GDM1 (cell line): ENCODE results near the gene PIP4K2A.
A peak's percentile ranks its signal among the peaks of the same experiment; 100 is the strongest.
"Not testable (repeated sequence)": the region's sequence is repeated elsewhere in the genome, so short reads cannot be mapped to it uniquely, and the experiment has no call there.

Experiments used
- DNase-seq: peaks from one replicate; lab custom pipeline; 2025; lab: John Stamatoyannopoulos, UW

The PIP4K2A gene

GRCh38 chr10:22514414-22514758, 200.0 kb downstream of the PIP4K2A start:
- not testable (repeated sequence) for DNase-seq

- not testable (repeated sequence) for DNase-seq
Observed at GRCh38 chr10:22513483-22514413, 200.6 kb downstream of the PIP4K2A start.

GRCh38 chr10:22512015-22512414, 202.4 kb downstream of the PIP4K2A start:
- DNase-seq: not testable (repeated sequence)

GRCh38 chr10:22508214-22508613, 206.2 kb downstream of the PIP4K2A start:
- DNase-seq: not testable (repeated sequence)

- no peak for DNase-seq
Observed at GRCh38 chr10:22505911-22506685, 208.3 kb downstream of the PIP4K2A start.

GRCh38 chr10:22504766-22505165, 209.6 kb downstream of the PIP4K2A start:
- DNase-seq: no peak

GRCh38 chr10:22503315-22504088, 210.9 kb downstream of the PIP4K2A start:
- no peak for DNase-seq

- no peak for DNase-seq
Observed at GRCh38 chr10:22501863-22502262, 212.5 kb downstream of the PIP4K2A start.

- peak; percentile 22 for DNase-seq
Observed at GRCh38 chr10:22501413-22501812, 213.0 kb downstream of the PIP4K2A start.

- no peak for DNase-seq
Observed at GRCh38 chr10:22500656-22501340, 213.6 kb downstream of the PIP4K2A start.

GRCh38 chr10:22499973-22500372, 214.4 kb downstream of the PIP4K2A start:
- DNase-seq: not testable (repeated sequence)

- DNase-seq: no peak
Observed at GRCh38 chr10:22495396-22495795, 219.0 kb downstream of the PIP4K2A start.

- no peak for DNase-seq
Observed at GRCh38 chr10:22494007-22494406, 220.4 kb downstream of the PIP4K2A start.

GRCh38 chr10:22491931-22492615, 222.3 kb downstream of the PIP4K2A start:
- DNase-seq: peak; percentile 82

GRCh38 chr10:22491480-22491879, 222.9 kb downstream of the PIP4K2A start:
- DNase-seq: no peak

GRCh38 chr10:22489975-22490374, 224.4 kb downstream of the PIP4K2A start:
- no peak for DNase-seq

- peak; percentile 36 for DNase-seq
Observed at GRCh38 chr10:22489467-22489866, 224.9 kb downstream of the PIP4K2A start.

GRCh38 chr10:22486431-22486830, 227.9 kb downstream of the PIP4K2A start:
- no peak for DNase-seq
